Suprapubic skin (tissue), 4 donors: Measurements from ENCODE around the gene FTH1. TPM values are rescaled to one million over a fixed set of nuclear protein-coding genes. Genes with fewer than 3 reads are reported as not detected.
"Not testable (repeated sequence)": the region's sequence is repeated elsewhere in the genome, so short reads cannot be mapped to it uniquely, and the experiment has no call there.

Experiments used
- DNase-seq, 2 donors: peaks; one replicate each; pipeline ENCODE4 v3.0.0-alpha.2; 2019; ENCODE audit warnings: low spot score in 2 of 2
- H3K27ac ChIP-seq: fragments of 200-600 bp; sonication (generic); one replicate; pipeline ENCODE4 v1.5.1; 2019
- H3K27me3 ChIP-seq: fragments of 200-600 bp; sonication (generic); one replicate; pipeline ENCODE4 v1.5.1; 2019
- H3K36me3 ChIP-seq: fragments of 200-600 bp; sonication (generic); one replicate; pipeline ENCODE4 v1.5.1; 2019
- H3K4me1 ChIP-seq: fragments of 200-600 bp; sonication (generic); one replicate; pipeline ENCODE4 v1.5.1; 2019
- H3K4me3 ChIP-seq: fragments of 200-600 bp; sonication (generic); one replicate; pipeline ENCODE4 v1.5.1; 2019; ENCODE audit warnings: mild to moderate bottlenecking
- H3K9me3 ChIP-seq: fragments of 200-600 bp; sonication (generic); one replicate; pipeline ENCODE4 v1.5.1; 2019
- EP300 ChIP-seq: sonication (generic); formaldehyde crosslinking; IDR thresholded peaks from one replicate; pipeline ENCODE4 v1.6.1; 2017; ENCODE audit warnings: antibody characterized with exemption
- POLR2A ChIP-seq, 2 donors: fragments of 450-650 bp; IDR thresholded peaks; one replicate each; pipeline ENCODE4 v1.6.1; 2017; ENCODE audit warnings: antibody characterized with exemption in 2 of 2, mild to moderate bottlenecking in 2 of 2, moderate library complexity in 2 of 2
- POLR2AphosphoS5 ChIP-seq, 3 donors: sonication (generic); formaldehyde crosslinking; IDR thresholded peaks; one replicate each; pipeline ENCODE4 v1.6.1; 2017; ENCODE audit warnings: antibody characterized with exemption in 3 of 3
- WGBS: methylation state at CpG from one replicate; pipeline ENCODE4 v1.1.5; 2018; 5-methylcytosine and 5-hydroxymethylcytosine counted together
- total RNA-seq, 4 donors: library from RNA; depleted of rRNA; stranded (reverse); fragments of >200 nt; gene quantifications; one replicate each; pipeline ENCODE4 v1.1.0, GENCODE V29; 2016
- TF ChIP-seq, protein P1 (sequence below), 2 donors: fragments of 200-600 bp in 1 of 2; fragments of 450-650 bp in 1 of 2; sonication (generic) in 1 of 2; IDR thresholded peaks; one replicate each; pipeline ENCODE4 v1.5.1; 2016 to 2019; ENCODE audit warnings: antibody characterized with exemption in 2 of 2, mild to moderate bottlenecking in 1 of 2, moderate library complexity in 1 of 2

FTH1 gene
- total RNA-seq, 4 donors from 2014 or later = 578 to 1,480 (median 967) TPM

DNA sequence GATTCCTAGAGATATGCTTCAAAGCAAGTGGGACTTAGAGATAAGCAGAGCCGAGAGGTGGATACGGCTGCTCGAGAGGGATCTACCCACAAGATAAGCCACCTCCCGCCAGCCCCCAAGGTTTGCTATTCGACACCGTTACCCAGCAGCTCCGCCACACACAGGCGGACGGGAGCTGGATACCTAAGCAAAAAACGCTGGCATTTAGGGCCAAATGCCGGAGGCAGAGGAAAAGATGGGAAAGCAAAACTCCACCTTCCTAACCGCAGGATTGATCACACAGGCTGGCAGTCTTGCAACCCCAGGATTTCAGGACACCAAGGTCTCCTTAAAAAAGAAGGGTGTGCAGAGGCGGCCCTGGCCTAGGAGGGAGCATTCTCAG is 709 bp downstream of the FTH1 start:
- Histone ChIP-seq H3K27ac (peak overlapping the region; percentile 99), H3K4me3 (peak overlapping the region; percentile 76), H3K27me3 (no peaks in the 10 kb centered on the region), H3K4me1 (peaks cover 81% of the 10 kb centered on the region), H3K36me3 (peaks cover 18% of the 10 kb centered on the region), H3K9me3 (no peaks in the 10 kb centered on the region)
- WGBS = under 1% methylated on average over 13 of the region's 13 CpGs
- peak; percentile 73 to 74 for DNase-seq
- TF ChIP-seq, protein P1, sequence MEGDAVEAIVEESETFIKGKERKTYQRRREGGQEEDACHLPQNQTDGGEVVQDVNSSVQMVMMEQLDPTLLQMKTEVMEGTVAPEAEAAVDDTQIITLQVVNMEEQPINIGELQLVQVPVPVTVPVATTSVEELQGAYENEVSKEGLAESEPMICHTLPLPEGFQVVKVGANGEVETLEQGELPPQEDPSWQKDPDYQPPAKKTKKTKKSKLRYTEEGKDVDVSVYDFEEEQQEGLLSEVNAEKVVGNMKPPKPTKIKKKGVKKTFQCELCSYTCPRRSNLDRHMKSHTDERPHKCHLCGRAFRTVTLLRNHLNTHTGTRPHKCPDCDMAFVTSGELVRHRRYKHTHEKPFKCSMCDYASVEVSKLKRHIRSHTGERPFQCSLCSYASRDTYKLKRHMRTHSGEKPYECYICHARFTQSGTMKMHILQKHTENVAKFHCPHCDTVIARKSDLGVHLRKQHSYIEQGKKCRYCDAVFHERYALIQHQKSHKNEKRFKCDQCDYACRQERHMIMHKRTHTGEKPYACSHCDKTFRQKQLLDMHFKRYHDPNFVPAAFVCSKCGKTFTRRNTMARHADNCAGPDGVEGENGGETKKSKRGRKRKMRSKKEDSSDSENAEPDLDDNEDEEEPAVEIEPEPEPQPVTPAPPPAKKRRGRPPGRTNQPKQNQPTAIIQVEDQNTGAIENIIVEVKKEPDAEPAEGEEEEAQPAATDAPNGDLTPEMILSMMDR (IDR thresholded peaks at IDR 0.05) = no peak

DNA sequence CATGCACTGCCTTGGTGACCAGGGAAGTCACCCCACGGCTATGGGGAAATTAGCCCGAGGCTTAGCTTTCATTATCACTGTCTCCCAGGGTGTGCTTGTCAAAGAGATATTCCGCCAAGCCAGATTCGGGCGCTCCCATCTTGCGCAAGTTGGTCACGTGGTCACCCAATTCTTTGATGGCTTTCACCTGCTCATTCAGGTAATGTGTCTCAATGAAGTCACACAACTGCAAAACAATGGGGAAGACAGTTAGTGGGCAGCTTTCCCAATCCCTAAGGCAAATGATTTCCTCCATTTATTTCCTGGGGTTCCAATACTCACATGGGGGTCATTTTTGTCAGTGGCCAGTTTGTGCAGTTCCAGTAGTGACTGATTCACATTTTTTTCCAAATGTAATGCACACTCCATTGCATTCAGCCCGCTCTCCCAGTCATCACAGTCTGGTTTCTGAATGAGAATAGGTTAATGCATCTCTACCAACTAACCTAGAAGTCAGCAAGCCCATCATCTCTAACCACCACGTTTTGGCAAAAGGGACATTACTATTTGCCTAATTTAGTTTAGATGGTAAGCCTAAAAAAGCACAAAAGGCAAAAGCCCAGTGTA is 2.7 kb downstream of the FTH1 start:
- DNase-seq = peak; percentile 73 to 74
- WGBS = 37% methylated on average over 9 of the region's 9 CpGs

DNA sequence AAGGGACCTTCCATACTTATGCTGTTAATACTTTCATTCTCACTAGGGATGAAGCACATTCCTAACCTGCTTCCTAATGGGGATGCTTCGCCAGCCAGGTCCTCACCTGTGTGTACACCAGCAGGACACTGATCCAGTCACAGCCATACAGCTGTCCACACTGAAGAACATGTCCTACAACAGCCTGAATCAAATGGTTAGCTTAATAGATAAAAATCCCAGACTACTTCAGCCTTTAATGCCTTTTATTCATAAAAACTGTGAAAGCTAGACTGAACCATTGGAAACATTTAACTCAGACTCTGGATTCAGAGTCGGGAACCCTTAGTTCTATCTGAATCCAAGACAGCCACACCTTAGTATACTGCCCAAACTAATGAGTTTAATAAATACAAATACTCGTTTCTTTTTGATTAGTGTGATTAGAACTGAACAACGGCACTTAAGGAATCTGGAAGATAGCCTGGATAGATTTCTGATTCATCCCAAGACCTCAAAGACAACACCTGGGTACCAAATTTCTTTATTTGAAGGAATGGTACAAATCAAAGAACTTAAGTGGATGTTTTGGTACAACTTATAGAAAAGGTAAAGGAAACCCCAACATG is 3.3 kb downstream of the FTH1 start:
- H3K4me1 ChIP-seq = peaks cover 63% of the 10 kb centered on the region
- H3K4me3 ChIP-seq = peak overlapping the region; percentile 76
- peak; percentile 44 to 45 for DNase-seq
- no peaks in the 10 kb centered on the region for H3K27me3 ChIP-seq
- peak overlapping the region; percentile 61 for H3K27ac ChIP-seq
- TF ChIP-seq POLR2A (IDR thresholded peaks at IDR 0.05) (peak in 1 of 2 donors; percentile 9), EP300 (no peak)
- H3K9me3 ChIP-seq = no peaks in the 10 kb centered on the region
- 51% methylated on average over 4 of the region's 4 CpGs for WGBS
- H3K36me3 ChIP-seq = peaks cover 18% of the 10 kb centered on the region

More for the DNA sequence above, 2.7 kb downstream of the FTH1 start:
- H3K36me3 ChIP-seq = peaks cover 18% of the 10 kb centered on the region
- H3K27ac ChIP-seq, H3K27me3 ChIP-seq, H3K9me3 ChIP-seq: not testable (repeated sequence)
- H3K4me3 ChIP-seq = peak overlapping the region; percentile 76
- peaks cover 67% of the 10 kb centered on the region for H3K4me1 ChIP-seq

DNA sequence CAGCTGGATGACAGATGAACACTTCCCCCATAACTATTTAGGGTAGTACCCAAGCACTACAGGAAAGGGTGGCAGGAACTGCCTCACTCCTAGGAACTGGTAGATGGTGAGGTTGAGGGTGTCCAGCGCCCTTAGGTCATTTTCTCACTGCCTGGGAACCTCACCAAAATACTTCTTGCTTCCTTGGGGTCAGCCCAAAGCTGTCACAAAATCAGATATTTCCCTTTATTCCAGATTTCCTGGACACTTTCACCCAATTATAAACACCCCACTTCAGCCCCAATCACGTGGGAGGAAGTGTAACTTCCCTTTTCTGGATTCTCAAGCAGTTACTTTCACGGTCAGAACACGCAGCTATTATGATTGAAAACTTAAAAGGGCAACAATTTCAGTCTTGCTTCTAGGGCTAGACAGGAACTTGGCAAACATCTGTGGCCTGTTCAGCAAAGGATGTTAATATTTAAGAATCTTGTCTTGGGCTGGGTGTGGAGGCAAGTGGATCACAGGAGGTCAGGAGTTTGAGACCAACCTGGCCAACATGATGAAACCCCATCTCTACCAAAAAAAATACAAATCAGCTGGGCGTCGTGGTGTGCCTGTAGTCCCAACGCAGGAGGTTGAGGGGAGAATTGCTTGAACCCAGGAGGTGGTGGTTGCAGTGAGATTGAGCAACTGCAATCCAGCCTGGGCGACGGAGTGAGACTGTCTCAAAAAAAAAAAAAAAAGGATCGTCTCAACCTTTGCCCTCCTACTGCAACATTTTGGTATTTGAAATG is 4.0 kb downstream of the FTH1 start:
- peak; percentile 57 to 74 for DNase-seq
- no peaks in the 10 kb centered on the region for H3K9me3 ChIP-seq
- 55% methylated on average over 10 of the region's 10 CpGs for WGBS
- peaks cover 57% of the 10 kb centered on the region for H3K4me1 ChIP-seq
- peak overlapping the region; percentile 76 for H3K4me3 ChIP-seq
- H3K27me3 ChIP-seq = no peaks in the 10 kb centered on the region
- peak overlapping the region; percentile 61 for H3K27ac ChIP-seq
- TF ChIP-seq POLR2AphosphoS5 (IDR thresholded peaks at IDR 0.05) (no peak), POLR2A (IDR thresholded peaks at IDR 0.05) (peak in 1 of 2 donors; percentile 8)
- H3K36me3 ChIP-seq = peaks cover 18% of the 10 kb centered on the region

DNA sequence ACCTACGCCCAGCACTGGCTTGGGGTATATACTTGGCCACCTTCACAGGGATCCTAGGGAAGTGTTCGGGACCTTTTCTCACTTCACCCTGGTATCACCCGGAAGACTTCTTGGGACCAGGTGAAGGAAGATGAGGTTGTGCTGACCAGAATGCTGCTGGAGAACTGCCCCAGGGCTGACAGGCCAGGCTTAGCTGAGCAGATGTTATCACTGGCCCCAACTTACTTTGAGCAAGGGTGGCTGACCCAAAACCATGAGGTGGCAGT is 4.5 kb downstream of the FTH1 start:
- WGBS = 87% methylated on average over 3 of the region's 3 CpGs
- peak overlapping the region; percentile 61 for H3K27ac ChIP-seq
- no peaks in the 10 kb centered on the region for H3K27me3 ChIP-seq
- TF ChIP-seq EP300 = no peak
- no peak for TF ChIP-seq POLR2AphosphoS5 (IDR thresholded peaks at IDR 0.05)
- no peak for TF ChIP-seq POLR2A (IDR thresholded peaks at IDR 0.05)
- TF ChIP-seq, protein P1 (IDR thresholded peaks at IDR 0.05) = no peak
- H3K9me3 ChIP-seq = no peaks in the 10 kb centered on the region
- H3K36me3 ChIP-seq = peaks cover 22% of the 10 kb centered on the region
- no peak overlapping the region for H3K4me3 ChIP-seq
- peaks cover 53% of the 10 kb centered on the region for H3K4me1 ChIP-seq
- DNase-seq = no peak

DNA sequence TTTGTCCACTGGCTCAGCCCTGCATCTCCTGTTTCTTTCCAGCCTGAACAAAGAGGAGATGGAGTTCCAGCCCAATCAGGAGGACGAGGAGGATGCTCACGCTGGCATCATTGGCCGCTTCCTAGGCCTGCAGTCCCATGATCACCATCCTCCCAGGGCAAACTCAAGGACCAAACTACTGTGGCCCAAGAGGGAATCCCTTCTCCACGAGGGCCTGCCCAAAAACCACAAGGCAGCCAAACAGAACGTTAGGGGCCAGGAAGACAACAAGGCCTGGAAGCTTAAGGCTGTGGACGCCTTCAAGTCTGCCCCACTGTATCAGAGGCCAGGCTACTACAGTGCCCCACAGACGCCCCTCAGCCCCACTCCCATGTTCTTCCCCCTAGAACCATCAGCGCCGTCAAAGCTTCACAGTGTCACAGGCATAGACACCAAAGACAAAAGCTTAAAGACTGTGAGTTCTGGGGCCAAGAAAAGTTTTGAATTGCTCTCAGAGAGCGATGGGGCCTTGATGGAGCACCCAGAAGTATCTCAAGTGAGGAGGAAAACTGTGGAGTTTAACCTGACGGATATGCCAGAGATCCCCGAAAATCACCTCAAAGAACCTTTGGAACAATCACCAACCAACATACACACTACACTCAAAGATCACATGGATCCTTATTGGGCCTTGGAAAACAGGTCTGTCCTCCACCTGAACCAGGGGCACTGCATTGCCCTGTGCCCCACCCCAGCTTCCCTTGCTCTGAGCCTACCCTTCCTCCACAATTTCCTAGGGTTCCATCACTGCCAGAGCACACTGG is 5.0 kb downstream of the FTH1 start:
- no peak overlapping the region for H3K4me3 ChIP-seq

More for the DNA sequence above, 5.0 kb downstream of the FTH1 start:
- Histone ChIP-seq H3K27ac (peak overlapping the region; percentile 61), H3K36me3 (peaks cover 25% of the 10 kb centered on the region), H3K27me3 (no peaks in the 10 kb centered on the region), H3K4me1 (peaks cover 53% of the 10 kb centered on the region), H3K9me3 (no peaks in the 10 kb centered on the region)
- peak in 1 of 2 donors; percentile 77 for DNase-seq
- peak in 1 of 3 donors; percentile 8 for TF ChIP-seq POLR2AphosphoS5 (IDR thresholded peaks at IDR 0.05)
- no peak for TF ChIP-seq EP300
- WGBS = 86% methylated on average over 12 of the region's 12 CpGs
